Posterior cingulate gyrus (tissue), 11 donors: ENCODE results near the gene NEAT1.

Source experiments
- DNase-seq, 10 donors: peaks; one replicate each; pipeline versions ENCODE4 v3.0.0 to v3.0.0-alpha.2; 2020 to 2021; ENCODE audit warnings: mixed read lengths in 3 of 10
- intact Hi-C: fragments of 100-400 bp; cut with DNase I; formaldehyde crosslinking; loops from one replicate; pipeline ENCODE4 v1.15.1; 2023

NEAT1 gene

GRCh38 chr11:65422633-65423515 is at the start of gene NEAT1:
Gene NEAT1 (plus strand): TSS chr11:65422798.
- intact Hi-C loops: loop anchor here (1.0 to 2.0 kb wide), 2 partner anchors 54 to 74 kb away; no protein-coding TSS in a partner anchor

DNA sequence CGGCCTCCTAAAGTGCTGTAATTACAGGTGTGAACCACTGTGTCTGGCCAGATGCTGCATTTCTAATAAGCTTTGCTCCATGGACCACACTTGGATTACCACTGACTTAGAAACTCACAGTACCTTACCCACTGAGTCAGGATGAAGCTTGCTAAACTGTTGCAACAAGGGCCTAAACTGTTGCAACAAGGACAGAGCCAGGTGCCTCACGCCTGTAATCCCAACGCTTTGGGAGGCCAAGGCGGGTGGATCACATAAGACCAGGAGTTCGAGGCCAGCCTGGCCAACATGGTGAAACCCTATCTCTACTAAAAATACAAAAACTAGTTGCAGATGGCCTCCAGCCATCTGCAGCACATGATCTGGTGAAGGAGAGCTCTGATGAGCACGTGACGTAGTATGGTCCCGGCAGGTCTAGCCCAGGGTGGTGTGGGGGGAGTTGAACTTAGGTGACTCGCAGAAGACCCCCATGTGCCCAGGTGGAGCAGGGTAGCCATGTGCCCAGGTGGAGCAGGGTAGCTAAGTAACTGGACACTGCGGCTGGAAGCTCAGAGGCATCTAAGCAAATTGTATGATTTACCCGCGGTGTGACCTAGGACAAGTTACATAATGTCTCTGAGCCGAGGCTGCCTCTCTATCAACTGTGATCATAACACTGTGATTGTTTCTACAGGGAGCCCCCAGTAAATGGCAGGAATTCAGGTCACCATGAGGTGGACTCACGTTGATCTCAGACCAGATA is 48.6 kb upstream of the NEAT1 start:
- intact Hi-C loops: no loop called here
- peak in 1 of 10 donors; percentile 58 for DNase-seq

More at GRCh38 chr11:65422633-65423515, at the start of gene NEAT1:
- DNase-seq: peak; percentile 85 to 98 (median 94)

GRCh38 chr11:65375012-65375411 is 47.6 kb upstream of the NEAT1 start:
- no peak for DNase-seq
- intact Hi-C loops: no loop called here

DNA sequence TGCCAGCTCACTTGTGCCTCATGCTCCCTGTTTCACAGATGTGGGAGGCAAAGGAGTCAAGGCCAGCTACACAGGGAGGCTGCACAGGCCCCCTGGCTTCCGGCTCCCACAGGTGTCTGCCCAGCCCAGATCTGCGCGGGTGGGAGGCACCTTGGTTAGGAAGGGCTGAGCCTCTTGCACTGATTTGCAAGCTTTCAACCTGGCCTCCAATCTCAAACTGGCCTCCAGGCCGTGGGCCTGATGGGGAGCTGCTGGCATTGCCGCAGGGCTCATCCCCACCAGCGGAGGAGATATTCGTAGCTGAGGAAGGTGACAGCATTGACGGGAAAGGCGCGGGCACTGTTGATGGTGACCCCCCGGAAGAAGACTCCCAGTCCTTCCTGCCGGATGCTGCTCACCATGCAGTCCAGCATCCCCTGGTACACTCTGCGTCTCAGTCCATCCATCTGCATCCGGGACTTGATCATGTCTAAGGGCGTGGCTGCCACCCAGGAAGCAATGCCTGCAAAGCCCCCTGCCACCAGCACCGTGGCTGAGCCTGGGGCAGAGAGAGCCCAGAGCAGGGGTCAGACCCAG is 46.4 kb upstream of the NEAT1 start:
- peak in 1 of 10 donors; percentile 72 for DNase-seq
- intact Hi-C loops: no loop called here

DNA sequence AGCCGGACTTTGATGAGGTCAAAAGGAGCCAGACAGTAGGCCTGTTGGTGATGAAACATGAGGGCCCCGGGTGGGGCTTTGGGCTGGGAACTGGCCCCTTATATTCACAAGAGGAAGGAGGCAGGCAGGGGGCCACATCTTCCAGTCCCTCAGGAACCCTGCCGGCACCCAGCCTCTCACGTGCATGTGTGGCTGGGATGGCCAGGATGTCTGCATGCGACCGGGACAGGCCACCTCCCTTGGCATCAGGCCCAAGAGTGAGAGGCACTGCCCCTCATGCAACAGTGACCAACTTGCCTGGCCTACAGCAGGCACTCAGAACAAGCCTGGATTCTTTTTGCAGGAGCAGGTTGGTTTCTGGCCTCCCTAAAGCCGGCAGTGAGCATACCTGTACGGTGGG is 45.6 kb upstream of the NEAT1 start:
- intact Hi-C loops: no loop called here
- peak in 1 of 10 donors; percentile 53 for DNase-seq

- intact Hi-C loops: no loop called here
- DNase-seq: no peak
Measured at GRCh38 chr11:65377777-65378176, 44.8 kb upstream of the NEAT1 start.

DNA sequence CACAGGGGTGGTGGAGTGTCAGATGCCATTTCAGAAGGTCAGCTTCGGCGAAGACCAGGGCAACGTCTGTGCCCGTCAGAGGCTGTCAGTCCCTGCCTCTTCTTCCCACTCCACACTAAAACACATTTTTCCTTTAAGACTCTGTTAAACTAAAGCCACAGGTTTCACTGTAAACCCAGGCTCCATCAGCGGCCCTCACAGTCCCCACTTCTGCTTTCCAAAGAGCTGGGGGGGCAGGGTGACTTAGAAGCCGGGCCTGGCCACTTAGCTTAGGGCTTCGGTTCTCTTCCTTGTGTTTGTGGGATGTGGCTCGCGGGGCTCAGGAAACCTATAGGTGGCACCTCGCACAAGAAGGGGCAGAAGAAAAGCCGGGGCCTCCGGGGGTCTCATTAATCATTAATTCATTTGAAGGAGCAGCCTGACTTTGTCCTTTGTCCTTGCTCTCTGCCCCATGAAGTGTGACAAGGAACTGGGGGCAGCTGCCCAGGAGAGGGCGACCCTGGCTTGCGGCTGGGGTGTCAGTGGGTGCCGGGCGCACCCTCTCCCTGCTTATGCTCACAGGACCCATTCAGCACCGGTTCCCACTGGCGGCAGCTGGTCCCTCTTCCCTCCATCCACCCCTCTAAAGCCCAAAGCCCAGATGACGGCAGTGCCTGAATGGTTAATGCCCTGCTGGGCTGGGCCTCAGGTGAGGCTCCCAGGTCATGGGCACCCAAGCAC is 44.2 kb upstream of the NEAT1 start:
- DNase-seq: peak in 1 of 10 donors; percentile 74
- intact Hi-C loops: no loop called here

DNA sequence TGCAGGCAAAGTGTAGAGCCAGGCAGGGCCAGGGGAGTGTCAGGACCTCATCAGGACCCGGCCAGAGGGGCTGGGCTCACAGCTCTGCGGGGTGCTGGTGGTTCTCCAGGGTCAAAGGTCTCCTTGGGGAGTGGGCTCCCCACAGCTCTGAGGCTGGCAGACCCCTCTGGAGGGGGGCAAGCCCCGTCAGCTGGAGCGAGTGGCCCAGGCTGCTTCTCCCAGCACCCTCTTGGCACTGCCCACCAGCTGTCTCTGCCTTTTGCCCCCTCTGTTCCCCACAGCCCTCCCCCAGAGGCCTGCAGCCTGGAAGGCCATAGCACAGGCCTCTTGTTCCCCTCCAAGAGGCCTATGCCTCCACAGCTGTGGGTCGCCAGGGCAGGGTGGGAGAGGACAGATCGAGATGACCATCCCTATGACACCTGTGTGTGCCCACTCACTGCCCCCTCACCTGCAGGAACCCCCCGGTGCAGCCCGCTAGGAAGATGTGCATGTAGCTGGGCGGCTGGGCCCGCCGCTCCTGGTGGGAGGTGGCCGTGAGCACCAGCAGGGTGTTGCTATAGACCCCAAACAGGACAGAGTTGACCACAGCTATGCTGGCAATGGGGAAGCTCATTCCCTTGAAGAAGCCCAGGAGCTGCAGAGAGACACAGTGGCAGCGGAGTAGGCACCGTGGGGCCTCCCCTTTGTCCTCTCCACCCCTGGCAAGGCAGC is 43.5 kb upstream of the NEAT1 start:
- intact Hi-C loops: no loop called here
- DNase-seq: peak in 1 of 10 donors; percentile 55

DNA sequence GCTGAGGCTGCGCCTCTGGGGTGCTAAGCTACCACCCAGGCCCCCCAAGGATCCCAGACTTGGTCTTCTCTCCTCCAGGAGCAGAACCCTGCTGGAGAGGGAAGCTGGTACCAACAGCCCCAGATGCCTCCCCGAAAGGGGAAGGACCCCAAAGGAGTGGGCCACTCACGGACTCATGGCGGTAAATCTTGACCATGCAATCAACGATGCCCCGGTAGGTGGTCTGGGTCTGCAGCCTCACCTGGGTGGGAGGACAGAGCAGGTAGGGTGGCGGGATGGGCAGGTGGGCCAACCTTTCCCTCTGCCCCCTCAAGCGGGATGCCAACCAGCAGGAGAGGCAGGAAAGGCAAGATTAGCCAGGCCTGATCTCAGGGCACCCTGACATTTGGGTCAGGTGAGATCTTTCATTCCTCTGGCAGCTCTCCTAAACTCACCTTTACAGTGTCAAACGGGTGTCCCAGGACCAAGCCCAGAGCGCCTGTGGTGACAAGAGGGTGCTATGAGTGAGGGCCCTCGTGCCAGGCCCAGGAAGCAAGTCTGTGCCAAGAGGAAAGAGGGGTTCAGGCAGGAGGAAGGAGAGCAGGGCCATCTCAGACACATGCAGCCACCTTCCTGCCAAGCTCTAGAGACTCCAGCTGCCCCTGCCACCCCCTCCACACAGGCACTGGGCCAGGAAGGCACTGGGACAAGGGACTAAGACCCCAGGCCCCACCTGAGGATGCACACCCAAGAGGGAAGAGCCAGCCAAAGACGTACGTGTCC is 42.7 kb upstream of the NEAT1 start:
- intact Hi-C loops: loop anchor here (5.0 kb wide), 1 partner anchor 37 kb away; no protein-coding TSS in a partner anchor
- DNase-seq: peak in 1 of 10 donors; percentile 63

DNA sequence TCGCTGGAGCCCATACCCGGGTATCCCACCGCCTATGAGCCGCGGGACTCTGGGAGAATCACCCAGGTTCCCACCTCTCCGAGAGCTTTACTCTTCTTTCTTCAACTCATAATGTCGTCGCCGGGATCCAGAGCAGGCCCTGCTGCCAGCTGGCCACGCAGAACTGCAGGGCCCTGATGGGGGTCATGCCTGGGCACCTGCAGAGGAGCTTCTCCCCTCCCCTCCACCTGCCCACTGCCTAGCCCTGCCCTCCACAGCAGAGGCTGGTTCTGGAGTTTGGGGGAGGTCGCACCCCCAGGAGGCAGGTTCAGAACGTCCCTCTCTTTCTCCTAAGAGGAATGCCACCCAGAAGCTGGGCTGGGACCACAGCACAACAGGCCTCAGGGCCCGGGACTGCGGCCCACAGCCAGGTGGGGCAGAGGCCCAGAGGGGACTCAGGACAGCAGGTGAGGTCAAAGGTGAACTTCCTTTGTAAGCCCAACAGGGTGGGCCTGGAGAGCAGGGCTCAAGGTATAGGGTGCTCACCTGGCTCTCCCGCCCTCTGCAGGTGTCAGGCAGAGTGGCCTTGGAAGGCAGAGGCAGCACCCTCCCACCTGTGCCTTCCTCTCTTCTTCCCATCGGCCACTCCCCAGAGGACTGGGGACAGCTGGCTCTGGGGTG is 42.0 kb upstream of the NEAT1 start:
- intact Hi-C loops: loop anchor here (5.0 kb wide), 1 partner anchor 37 kb away; no protein-coding TSS in a partner anchor
- DNase-seq: peak in 1 of 10 donors; percentile 52

DNA sequence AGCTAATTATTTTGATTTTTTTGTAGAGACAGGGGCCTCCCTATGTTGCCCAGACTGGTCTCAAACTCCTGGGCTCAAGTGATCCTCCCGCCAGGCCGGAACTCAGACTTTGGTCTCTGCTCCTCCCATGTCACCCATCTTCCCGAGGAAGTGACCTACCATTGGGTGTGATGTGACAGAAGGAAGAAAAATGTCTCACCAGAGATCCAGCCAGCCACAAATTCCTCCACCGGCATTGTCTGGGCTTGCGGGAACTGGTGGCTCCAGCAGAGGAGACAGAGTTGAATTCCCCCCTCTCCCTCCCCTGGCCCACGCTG is 40.9 kb upstream of the NEAT1 start:
- no peak for DNase-seq
- intact Hi-C loops: loop anchor here (1.0 to 5.0 kb wide), 2 partner anchors 36 to 129 kb away; no protein-coding TSS in a partner anchor

- peak; percentile 73 to 98 (median 84) for DNase-seq
- intact Hi-C loops: loop anchor here (1.0 to 5.0 kb wide), 2 partner anchors 35 to 128 kb away; no protein-coding TSS in a partner anchor
Measured at GRCh38 chr11:65382033-65382803, 40.4 kb upstream of the NEAT1 start, which contains the start of gene SLC25A45. Gene SLC25A45 (minus strand): TSS chr11:65382646. CDS start chr11:65381951, 695 bp downstream.

DNA sequence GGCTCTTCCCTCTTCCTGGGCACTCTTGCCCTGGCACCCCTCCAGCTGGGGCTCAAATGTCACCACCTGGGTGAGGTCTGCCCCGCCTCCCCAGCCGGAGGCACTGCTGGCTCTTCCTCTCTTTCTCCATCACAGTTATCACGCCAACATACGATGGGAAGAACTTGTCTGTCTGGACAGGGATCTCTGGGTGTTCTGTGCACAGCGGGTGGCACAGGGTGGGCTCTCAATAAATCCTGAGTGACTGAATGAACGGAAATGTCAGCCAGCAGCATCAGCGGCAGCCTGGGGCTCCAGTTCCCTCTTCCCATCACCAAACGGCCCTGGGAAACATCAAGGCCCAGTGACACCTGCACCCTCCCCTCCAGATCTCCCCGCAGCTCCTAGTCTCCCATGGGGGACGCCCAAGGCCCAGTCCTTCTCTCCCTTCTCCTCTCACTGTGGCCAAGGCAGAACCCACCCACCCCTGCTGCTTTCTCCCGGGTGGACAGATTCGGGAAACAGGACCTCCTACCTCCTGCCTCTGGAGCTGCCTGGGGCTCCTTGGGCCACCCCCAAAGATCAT is 39.7 kb upstream of the NEAT1 start:
- intact Hi-C loops: loop anchor here (1.0 to 5.0 kb wide), 2 partner anchors 34 to 127 kb away; no protein-coding TSS in a partner anchor
- DNase-seq: peak in 2 of 10 donors; percentile 17 to 86

GRCh38 chr11:65383778-65384177 is 38.8 kb upstream of the NEAT1 start:
- DNase-seq: no peak
- intact Hi-C loops: loop anchor here (5.0 kb wide), 1 partner anchor 34 kb away; no protein-coding TSS in a partner anchor

GRCh38 chr11:65384301-65384889 is 38.2 kb upstream of the NEAT1 start:
- intact Hi-C loops: loop anchor here (5.0 kb wide), 1 partner anchor 33 kb away; no protein-coding TSS in a partner anchor
- no peak for DNase-seq
